CD4-positive, alpha-beta T cell treated with Interleukin-1 beta for 1 hour (primary cell): ENCODE measurements around the gene GALNT5.

Source experiments
- DNase-seq, 2 donors: peaks; one replicate each; pipeline ENCODE4 v3.0.0-alpha.2; 2020 to 2022

Gene GALNT5

DNA sequence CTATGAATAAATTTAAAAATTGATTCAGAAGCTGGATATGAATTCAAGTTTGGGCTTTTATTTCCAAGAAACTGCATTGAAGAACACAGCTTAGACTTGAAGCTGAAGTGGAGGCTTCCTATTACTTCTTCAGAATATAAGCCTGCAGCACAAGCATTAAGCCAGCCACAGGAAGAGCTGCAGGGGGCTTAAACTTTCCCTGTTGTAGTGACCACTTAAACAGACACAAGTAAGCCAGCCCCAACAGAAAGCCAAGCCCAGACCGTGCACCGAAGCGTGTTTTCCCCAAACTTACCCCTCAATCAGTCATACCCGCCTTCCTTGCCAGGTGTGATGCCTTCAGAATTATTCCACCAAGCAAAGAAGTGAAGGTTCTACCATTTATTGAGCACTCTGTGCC, 39.5 kb downstream of the GALNT5 start:
- no peak for DNase-seq

DNA sequence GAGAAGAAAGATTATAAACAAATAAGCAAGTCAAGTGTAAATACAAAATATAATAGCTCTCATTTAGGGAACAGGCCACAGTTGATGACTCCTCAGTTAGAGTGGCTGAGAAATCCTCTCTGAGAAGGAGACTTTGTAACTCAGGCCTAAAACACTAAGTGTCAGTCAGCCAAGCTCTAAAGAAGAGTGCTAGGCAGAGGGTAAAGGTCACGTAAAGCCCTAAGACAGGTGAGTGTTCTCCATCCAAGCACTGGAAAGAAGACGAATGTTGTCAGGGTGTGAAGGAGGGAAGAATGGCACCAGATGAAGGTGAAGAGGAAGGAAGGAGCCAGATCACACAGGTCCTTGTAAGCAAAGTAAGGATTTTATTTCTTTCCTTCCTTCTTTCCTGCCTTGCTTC, 43.8 kb downstream of the GALNT5 start:
- no peak for DNase-seq

DNA sequence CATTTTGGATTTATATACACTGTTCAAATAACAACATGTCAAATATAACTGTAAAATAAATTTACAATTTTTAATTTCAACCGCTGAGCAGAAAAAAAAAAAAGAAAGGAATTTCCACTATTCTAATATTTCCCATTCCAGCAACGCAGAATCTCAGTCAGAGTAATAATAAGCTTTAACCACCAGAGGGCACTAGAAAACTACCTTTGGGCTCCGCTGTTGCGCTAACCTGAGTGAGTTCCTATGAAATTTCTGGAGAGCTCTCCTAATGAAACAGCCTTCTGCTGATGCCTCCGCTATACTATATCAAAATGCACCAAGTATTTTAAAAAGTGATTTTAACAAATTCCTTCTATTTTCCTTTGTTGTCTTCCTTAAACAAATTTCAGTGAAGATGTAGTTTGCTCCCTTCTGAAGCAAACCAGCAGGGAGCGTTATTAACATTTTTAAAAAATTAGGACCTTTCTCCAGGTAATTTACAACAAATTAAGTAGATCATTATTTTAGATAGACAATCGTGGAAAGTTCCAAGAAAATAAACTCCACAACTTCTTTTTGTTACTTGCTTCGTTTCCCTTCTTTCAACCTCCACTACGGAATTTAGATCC, 45.1 kb downstream of the GALNT5 start:
- DNase-seq: peak; percentile 12 to 68

DNA sequence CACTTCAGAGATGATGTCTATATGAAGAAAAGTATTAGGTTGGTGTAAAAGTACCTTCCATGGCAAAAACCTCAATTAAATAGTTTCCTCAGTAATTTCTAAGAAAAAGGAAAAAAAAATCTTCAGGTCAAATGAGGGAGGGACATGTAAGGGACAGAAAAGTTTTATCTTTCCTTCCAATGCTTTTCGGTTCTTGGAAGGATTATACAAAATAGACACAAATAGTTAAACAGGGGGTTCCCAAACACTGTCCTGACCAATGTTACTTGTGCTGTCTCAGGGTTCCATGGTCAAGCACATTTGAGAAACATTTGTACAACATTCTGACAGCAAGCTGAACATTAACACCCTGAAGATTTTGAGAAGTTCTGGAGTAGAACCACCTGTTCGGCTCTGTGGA, 46.1 kb downstream of the GALNT5 start:
- no peak for DNase-seq

DNA sequence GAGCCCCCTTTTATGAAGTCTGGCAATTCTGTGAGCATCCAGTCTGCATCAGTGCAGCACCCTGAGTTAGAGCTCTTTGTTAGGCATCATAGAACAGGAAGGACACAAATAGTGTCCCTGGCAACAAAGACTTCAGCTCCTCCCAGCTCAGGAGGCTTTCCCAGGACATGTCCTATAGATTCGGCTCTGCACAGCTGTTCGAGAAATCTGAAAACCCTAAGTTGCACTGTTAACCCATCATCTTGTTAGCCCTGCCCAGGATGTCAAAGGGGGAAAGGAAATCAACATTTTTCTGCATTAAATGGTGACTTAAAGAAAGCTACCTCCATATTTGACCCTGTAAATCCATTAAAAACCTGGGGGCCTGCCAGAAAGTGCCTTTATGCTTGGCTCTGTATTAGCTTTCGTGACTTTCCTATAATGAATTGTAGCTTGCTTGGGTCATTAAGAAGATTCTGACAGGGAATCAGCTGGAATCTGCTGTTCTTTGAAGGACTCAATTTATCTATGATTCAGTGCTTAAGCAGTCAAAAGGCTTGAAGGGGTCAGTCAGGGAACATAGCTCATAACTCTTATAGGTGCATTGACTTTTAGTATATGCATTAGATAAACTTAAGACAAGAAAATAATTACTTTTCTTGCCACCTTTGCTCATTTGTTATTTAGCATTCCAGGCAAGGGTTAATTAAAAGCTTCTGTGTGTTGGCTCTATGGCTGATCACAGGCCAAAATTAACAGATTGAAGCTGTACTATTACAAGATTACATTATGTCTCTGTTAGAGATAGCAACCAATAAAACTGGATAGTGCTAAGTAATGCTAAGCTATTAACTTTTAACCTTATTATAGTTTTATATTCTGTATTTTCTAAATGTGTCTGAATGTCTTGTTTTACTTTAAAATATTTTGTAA, 47.6 kb downstream of the GALNT5 start:
- DNase-seq: no peak

DNA sequence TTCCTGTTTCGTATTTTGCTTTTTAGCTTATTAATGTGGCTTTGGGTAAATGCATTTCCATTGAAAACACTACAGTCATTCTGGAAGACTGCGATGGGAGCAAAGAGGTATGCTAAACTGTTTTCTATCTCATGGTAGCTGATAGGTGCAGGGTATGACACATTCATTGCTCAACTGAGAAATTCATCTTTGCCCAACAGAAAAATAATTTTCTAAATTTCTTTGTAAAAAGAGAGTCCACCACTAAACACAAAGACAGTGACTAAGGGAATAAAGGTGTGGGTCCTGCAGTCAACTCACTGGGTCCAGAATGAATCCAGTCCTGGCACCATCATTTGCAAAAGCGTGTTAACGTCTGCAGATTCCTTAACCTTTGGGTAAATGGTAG, 48.2 kb downstream of the GALNT5 start:
- no peak for DNase-seq

DNA sequence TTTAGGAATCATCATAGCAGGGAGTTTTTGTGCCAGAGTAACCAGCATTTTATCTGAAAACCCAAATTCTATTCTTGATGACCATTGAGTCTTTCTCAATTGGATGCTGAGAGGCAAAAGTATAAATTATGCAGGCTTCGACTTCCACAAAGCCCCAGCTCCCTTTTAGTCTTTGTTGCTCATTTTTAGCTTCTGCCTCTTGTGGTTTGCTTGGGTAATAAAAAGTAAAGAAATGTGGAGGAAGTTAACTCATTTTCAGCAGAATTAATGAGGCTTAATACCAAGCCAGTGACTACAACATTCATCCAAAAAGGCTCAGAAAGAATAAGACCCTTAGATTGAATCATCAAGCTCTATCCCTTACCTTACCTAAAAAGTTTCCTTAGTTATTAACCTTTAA, 49.5 kb downstream of the GALNT5 start:
- DNase-seq: no peak

DNA sequence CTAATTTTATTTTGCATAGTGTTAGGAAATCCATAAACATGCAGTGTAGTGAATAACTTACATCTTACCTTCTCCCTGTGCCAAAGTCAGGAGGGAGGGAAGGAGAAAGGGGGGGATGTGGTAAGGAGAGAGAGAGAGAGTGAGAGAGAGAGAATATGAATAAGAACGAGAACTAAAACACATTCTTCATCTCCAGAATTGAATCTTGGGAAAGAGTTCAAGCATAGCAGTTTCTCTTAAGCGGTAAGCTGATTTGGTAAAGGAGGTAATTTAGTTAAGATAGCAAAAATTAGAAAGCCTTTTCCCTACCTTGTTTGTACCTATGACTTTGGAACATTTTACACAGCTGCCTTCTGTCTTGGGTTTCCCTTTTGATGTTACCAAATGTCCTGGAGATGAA, 52.4 kb downstream of the GALNT5 start:
- no peak for DNase-seq

DNA sequence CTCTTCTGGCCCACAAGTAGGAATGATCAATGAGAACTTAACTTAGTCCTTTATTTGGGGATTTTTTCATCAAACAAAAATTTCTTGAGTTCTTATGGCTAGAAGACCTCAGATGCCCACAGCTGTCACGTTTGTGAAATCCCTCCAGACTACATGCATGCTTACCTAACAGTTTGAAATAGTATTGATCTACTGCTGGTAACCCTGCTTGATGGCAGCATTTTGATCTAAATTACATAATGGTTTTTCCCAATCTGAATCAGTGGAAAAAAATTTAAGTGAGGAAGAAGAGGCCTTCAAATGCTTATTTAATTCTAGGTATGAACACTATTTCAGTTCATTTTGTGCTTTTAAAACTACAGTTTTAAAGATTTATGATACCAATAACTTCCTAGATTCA, 54.2 kb downstream of the GALNT5 start:
- no peak for DNase-seq

DNA sequence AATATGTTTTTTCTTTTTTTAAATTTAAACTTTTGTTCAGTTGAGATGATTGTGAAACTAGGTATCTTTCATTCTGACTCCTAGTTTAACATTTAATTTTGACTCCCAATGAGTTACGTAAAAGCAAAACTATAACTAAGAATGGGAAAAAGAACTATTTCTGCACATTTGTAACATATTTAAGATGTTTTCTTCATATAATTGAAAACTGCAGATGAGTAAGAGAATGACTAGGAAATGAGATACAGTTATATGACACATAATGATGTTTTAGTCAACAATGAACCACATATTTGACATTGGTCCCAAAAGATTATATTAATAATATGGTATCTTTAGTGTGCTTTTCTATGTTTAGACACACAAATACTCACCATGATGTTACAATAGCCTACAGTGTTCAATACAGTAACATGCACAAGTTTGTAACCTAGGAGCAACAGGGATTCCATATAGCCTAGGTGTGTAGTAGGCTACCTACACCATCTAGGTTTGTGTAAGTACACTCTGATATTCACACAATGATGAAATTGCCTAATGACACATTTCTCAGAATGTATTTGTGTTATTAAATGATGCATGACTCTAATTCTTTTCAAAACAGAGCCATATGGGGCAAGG, 55.5 kb downstream of the GALNT5 start:
- no peak for DNase-seq

DNA sequence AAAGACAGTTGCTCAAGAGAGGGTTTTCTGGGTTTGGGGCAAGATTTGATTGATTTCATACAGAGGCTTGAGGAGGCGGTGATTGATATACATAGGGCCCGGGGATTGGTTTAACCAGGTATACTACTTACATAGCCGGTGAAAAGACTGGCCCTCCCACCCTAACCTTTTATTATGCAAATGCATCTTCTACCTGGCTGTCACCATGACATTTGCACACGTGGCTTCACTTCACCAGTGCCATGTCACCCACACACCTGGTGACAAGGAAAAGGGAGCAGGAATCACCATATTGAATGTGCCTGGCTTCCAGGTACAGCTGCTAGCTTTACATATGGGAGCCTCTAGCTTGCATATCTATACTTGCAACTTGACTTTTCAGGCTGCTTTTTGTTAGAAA, 58.4 kb downstream of the GALNT5 start:
- DNase-seq: no peak

DNA sequence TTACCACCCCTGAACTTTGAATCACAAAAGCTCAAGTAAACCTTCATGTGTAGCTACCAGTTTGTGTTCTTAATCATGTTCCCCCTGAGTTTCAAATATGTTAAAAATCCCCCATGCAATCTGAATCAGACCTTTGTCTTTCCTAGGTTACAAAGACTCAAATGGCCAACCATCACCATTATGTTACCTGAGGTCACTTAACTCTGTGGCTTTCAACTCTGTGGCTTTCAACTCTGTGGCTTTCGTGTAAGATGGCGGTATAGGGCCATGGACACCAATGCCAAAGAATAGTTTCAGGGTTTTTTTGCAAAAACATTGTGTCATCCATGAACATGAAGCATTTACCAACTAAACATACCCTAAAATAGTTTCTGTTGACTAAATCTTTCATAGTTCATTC, 61.4 kb downstream of the GALNT5 start:
- DNase-seq: no peak

DNA sequence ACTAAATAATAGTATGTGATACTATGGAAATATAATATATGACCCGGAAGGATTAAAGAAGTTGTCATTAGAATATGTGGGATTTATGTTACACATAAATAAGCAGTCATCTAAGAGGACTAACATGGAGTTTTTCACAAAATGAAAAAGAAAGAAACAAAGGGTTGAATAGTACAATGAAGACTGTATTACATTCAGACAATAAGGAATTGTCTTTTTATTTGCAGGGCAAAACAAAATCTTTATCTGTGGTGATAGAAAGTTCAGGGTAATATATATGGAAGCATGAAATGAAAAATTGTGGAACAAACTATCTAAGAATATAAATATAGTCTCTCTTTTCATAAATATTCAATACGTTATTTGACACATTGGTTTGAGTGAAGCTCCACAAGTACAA, 62.3 kb downstream of the GALNT5 start:
- no peak for DNase-seq

DNA sequence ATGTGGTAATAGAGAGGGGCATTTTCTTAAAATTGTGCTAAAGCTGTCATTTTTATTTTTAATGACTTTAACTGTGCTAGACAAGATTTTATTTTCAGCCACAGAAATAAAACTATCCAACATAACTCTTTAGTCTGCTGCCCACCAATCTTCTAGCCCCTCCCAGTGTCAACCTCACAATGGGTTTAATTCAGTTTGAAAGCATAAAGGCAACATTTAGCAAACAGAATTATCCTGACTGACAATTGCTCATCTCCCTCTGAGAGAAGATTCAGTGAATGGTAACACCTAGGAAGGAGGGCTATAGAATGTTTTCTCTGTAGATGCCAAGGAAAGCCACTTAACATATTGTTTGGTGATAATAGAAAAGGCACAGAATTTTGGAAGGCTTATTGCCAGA, 62.9 kb downstream of the GALNT5 start:
- DNase-seq: no peak

DNA sequence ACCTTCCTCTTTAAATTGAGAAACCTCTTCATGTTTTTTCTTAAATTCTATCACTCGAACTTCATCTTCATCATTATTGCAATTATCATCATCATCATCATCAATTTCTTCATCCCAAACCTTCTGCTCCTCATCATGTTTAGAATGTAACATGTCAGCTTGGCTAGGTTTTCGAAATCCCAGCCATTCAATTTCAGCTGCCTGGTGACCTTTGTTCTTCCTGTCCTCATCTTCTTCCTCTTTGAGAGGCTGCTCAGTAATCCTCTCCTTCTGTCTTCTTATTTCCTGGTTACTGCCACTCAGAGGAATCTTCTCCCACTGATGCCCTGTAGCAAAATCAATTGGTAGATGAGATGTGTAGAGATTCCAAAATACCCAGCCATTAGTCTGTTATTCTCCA, 64.0 kb downstream of the GALNT5 start:
- DNase-seq: no peak

DNA sequence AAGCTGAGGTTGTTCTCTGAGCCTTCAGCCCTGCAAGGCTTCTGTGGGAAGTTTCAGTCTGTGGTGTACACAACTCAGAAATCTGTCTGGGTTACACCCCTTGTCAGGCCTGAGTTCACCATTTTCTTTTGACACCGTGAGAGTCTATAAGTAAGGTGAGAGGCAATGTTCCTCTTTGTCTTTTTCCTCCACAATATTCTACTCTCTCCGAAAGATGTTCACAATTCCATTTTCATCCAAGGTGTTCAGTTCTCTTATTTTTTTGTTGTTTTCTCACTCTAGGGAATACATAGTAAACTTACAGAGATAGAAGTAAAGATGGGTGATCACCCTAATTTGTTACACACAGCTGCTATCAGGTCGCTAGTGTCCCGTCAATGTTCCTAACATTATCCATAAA, 64.9 kb downstream of the GALNT5 start:
- DNase-seq: no peak

DNA sequence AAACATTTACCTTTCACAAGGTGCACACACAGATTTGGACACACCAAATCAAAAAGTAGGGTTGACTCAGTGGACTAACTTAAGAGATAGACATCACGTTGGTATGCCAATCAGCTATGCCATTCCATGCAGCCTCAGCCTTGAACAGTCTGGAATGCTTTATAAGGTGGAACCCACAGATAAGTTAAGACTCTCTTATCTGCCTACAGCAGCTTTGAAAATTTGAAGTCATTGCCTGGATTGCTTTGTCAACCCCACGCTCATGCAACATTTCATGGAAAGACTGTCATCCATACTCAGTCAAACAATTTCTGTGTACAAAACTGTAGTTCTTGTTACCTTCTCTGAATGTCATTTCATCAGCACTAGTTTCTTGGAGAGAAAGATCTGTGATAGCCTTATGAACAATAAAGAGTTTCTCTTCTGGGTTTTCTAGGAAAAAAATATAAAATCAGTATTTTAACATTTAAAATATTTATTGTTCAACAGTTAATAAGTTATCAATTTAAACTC, 66.9 kb downstream of the GALNT5 start:
- DNase-seq: no peak

DNA sequence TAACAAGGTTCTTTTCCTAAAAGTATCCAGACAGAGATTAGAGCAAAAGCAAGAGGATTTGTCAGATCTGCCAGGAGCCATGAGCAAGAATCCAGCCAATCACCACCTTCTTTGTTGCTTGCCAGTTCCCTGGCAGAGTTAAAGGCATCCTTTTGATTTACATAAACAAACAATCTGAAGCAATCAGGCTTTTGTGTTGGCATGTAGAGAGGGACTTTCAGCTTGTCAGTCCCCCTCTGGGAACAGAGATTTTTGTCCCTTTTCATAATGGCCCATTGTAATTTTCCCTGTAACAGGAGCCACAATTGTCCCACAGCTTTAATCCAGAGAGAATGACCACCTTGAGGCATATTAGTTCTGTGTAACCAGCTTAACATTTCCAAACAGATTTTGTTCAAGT, 68.3 kb downstream of the GALNT5 start, which contains the start of gene ERMN:
TSS of gene ERMN (minus strand) at position 39 of the 400 bp plus-strand sequence. CDS start 182 bp downstream, outside the sequence.
- no peak for DNase-seq

DNA sequence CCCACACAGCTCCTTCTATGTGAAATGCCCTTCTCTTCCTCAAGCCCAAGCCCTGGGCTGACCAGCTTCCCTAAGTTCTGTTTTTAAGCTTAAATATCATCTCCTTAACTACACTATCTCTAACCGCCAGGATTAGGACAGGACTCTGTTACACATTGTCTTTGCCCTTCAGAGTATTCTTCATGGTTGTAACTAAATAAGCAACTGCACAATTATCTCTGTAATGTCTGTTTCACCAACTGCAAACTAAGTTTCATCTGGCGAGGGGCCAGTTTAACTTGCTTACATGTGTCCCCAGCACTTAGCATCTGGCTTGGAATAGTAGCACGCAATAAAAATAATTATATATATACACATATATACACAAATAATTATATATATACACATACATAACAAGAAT, 69.2 kb downstream of the GALNT5 start:
- no peak for DNase-seq

DNA sequence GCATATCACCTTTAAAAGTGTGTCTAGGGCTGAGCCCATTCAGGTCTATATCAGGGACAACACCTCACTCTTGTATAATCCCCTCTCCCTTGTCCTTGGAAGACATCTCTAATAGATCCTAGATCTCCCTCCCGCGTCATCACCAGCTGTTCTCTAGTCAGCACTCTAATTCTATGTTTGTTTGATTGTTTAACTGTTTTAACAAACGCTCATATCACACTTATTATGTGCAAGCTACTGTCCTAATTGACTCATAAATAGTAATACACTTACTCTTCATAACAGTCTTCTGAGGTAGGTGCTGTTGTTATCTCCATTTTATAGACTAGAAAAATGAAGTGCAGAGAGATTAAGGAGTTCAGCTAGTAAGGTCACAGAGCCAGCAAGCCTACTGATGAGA, 69.7 kb downstream of the GALNT5 start:
- DNase-seq: no peak

DNA sequence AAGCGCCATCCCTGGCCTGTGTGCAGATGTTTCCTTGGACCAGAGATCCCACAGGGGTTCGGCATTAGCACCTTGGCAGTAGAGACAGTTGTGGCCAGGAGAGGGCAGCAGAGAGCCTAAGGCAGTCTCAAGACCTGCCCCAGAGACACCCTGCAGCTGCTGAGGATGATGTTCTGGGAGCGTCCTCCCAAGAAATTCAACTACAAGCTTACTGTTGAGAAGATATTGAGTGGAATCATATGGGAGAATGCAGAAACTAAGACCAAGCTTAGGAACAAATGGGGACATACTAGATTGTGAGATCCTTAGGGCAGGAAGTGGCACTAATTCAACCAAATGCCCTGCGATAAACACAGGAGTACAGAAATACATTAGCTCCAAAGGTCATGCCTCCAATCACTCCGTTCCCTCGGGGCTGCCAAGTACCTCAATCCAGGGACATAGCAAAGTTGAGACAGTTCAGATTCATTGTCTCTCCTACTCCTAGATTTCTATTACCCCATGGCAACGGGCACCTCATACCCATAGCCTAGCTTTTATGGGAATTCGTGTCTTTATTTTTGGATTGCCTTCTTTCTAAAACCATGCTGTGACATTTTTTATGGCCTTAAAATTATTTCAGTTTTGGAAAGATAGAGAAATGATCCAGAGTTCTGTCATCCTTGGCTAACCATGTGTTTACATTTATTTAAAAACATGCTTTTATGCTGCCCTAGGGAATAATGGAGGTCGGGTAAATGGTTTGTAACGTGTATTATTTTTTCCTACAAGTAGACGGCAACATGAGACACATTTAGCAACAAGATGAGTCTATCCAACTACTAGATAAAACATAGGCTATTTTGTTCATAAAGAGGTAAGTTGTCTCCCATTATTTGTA, 70.4 kb downstream of the GALNT5 start:
- DNase-seq: peak; percentile 77 to 85

DNA sequence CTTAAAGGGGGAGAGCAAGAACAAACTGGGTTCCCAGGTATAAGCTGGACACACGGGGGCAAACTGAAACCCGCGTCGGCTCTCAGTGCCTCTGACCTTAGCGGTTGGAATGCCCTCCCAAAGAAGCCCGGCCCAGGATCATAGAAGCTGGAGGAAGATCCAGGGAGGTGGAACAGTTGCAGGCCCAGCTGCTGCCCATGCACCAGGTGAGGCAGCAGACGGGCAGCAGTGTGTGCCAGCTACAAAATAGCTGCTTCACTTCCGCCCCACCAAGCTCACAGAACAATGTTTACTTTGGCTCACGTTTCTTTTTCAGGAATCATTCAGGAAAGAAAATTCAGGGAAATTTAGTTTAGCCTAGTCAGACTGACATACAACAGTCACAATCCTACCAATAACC, 72.0 kb downstream of the GALNT5 start:
- DNase-seq: no peak
